ENCODE data around the gene TSPAN9.

The TSPAN9 gene

GRCh38 chr12:3170423-3171194 lies 93.4 kb downstream of the TSPAN9 start:
- no peak overlapping the region for H3K4me3 ChIP-seq (ENCODE audit: low read depth, low read length)
- peak; percentile 4 for DNase-seq (ENCODE audit: low read depth)
- TF ChIP-seq MYC (IDR thresholded peaks at IDR 0.05; ENCODE audit: low read depth, low read length) (no peak), CTCF (IDR thresholded peaks at IDR 0.05; ENCODE audit: low read depth, low read length) (no peak), POLR2A (IDR thresholded peaks at IDR 0.05; ENCODE audit: extremely low read depth, insufficient read length) (no peak), MAX (IDR thresholded peaks at IDR 0.05; ENCODE audit: low read depth, low read length) (no peak)

- DNase-seq (ENCODE audit: low read depth): no peak
These were observed 94.0 kb downstream of the TSPAN9 start for GRCh38 chr12:3171195-3171591.

GRCh38 chr12:3172124-3173007 lies 95.2 kb downstream of the TSPAN9 start:
- TF ChIP-seq MYC (IDR thresholded peaks at IDR 0.05; ENCODE audit: low read depth, low read length) (no peak), MAX (IDR thresholded peaks at IDR 0.05; ENCODE audit: low read depth, low read length) (no peak), POLR2A (IDR thresholded peaks at IDR 0.05; ENCODE audit: extremely low read depth, insufficient read length) (no peak), CTCF (IDR thresholded peaks at IDR 0.05; ENCODE audit: low read depth, low read length) (no peak)
- no peak overlapping the region for H3K4me3 ChIP-seq (ENCODE audit: low read depth, low read length)
- no peak for DNase-seq (ENCODE audit: low read depth)

More at GRCh38 chr12:3171195-3171591, 94.0 kb downstream of the TSPAN9 start:
- TF ChIP-seq MYC (IDR thresholded peaks at IDR 0.05; ENCODE audit: low read depth, low read length): no peak
- TF ChIP-seq POLR2A (IDR thresholded peaks at IDR 0.05; ENCODE audit: extremely low read depth, insufficient read length): no peak
- no peak for TF ChIP-seq CTCF (IDR thresholded peaks at IDR 0.05; ENCODE audit: low read depth, low read length)
- no peak for TF ChIP-seq MAX (IDR thresholded peaks at IDR 0.05; ENCODE audit: low read depth, low read length)
- no peak overlapping the region for H3K4me3 ChIP-seq (ENCODE audit: low read depth, low read length)

- no peak for DNase-seq (ENCODE audit: low read depth)
- H3K4me3 ChIP-seq (ENCODE audit: low read depth, low read length): no peak overlapping the region
- TF ChIP-seq MYC (IDR thresholded peaks at IDR 0.05; ENCODE audit: low read depth, low read length) (no peak), MAX (IDR thresholded peaks at IDR 0.05; ENCODE audit: low read depth, low read length) (no peak)
These were observed 95.9 kb downstream of the TSPAN9 start for GRCh38 chr12:3173008-3173553.

- H3K4me3 ChIP-seq (ENCODE audit: low read depth, low read length): no peak overlapping the region
- TF ChIP-seq POLR2A (IDR thresholded peaks at IDR 0.05; ENCODE audit: extremely low read depth, insufficient read length) (no peak), CTCF (IDR thresholded peaks at IDR 0.05; ENCODE audit: low read depth, low read length) (no peak), MAX (IDR thresholded peaks at IDR 0.05; ENCODE audit: low read depth, low read length) (no peak), MYC (IDR thresholded peaks at IDR 0.05; ENCODE audit: low read depth, low read length) (no peak)
- no peak for DNase-seq (ENCODE audit: low read depth)
These were observed 96.7 kb downstream of the TSPAN9 start for GRCh38 chr12:3173912-3174311.

Data from NB4 (cell line).